Esophagus squamous epithelium (tissue), 4 donors: ENCODE data around the gene ZNF440.

Experiments used
- POLR2A ChIP-seq, 4 donors: fragments of 450-650 bp; IDR thresholded peaks; one replicate each; pipeline ENCODE4 v1.6.1; 2017; ENCODE audit warnings: antibody characterized with exemption in 4 of 4, mild to moderate bottlenecking in 4 of 4, moderate library complexity in 3 of 4
- TF ChIP-seq, protein P1 (sequence below), 6 experiments: fragments of 450-650 bp in 4 of 6; fragments of 200-600 bp in 2 of 6; sonication (generic) in 2 of 6; IDR thresholded peaks; one replicate each; pipeline ENCODE4 v1.5.1; 2016 to 2019; ENCODE audit warnings: antibody characterized with exemption in 6 of 6, mild to moderate bottlenecking in 4 of 6, moderate library complexity in 4 of 6

DNA sequence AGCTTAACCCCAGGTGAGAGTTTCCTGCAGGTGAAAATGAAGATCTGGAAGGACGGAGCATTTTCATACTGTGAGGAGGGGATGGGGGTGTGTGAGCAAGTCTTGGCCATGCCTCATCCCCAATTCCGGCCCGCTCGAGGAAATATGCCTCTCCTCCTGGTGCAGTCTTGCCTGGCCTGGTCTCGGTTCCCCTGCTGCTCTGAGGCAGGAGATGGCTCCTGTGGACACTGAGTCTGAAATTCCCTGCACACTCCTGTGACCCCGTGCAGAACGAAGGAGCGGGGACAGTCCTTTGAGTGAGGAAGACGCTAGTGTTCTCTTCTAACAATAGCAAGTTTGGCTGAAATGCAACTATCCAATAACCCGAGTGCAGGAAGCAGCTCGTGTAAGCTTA, 34.1 kb downstream of the ZNF440 start:
- TF ChIP-seq, protein P1, sequence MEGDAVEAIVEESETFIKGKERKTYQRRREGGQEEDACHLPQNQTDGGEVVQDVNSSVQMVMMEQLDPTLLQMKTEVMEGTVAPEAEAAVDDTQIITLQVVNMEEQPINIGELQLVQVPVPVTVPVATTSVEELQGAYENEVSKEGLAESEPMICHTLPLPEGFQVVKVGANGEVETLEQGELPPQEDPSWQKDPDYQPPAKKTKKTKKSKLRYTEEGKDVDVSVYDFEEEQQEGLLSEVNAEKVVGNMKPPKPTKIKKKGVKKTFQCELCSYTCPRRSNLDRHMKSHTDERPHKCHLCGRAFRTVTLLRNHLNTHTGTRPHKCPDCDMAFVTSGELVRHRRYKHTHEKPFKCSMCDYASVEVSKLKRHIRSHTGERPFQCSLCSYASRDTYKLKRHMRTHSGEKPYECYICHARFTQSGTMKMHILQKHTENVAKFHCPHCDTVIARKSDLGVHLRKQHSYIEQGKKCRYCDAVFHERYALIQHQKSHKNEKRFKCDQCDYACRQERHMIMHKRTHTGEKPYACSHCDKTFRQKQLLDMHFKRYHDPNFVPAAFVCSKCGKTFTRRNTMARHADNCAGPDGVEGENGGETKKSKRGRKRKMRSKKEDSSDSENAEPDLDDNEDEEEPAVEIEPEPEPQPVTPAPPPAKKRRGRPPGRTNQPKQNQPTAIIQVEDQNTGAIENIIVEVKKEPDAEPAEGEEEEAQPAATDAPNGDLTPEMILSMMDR (IDR thresholded peaks at IDR 0.05): no peak
- no peak for TF ChIP-seq POLR2A (IDR thresholded peaks at IDR 0.05)
